ENCODE data around the gene RAB36.
A peak's percentile ranks its signal among the peaks of the same experiment; 100 is the strongest.

Gene RAB36

DNA sequence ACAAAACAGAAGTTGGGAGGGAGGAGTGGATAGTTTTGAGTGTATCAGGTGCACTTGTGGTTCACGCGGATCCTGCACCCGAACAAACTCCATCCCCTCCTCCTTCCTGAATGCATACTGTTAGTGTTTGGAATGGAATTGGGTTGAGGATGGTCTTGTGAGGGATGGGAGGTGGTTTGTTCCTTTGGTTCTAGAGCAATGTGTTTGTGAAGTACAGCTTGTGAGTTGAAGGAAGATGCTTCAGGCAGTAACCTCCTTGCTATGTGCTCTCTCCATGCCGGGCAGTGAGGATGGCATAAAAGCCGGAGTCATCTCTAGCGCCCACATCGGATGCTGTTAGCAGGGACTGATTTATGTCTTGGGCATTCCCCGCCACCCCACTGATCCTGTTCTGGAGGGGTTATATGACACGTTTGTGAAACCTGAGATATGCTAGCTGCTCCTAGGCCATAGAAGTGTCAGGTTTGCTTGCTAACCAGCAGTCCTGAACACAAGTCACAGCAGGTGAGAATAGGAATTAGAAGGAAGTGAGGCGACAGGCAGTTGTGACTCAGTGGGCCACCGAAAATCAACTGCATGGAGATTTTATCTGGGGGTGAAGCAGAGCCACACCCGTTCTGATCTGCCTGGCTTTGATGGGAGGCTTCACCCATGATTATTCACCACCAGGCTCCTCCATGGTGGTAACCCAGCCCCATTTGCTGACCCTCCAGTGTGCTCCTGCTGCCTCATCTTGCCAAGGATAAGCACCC lies 37.2 kb downstream of the RAB36 start:
- DNase-seq (ENCODE audit: low read depth): peak; percentile 20

DNA sequence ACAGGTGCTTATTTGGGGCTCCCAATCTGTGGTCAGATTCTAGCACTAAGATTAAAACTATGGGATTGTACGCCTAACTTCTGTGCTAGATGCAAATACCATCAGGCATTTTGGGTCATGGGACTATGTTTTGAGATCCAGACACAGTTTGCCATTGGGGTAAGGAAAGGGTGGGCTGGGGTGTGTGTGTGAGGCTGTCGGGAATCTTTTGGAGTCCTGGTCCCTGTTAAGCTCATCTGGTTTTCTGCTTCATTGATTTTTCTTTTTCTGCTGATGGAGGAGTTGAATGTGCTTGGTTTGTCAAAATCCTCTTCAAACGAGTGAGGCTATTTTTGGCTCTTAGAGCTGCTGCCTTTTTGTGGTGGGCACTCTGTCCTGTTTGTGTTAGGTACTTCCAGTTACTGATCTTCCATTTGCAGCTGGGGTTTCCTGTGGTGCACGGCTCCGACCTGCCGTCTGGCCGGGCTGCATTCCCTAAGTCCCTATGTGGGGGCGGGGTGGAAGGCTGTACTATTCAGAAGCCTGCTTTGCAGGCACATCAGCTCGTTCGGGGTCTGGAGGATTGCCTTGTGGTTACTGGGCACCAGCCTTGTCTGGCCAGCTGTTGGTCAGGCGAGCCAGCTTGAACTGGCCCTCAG lies 37.9 kb downstream of the RAB36 start:
- peak; percentile 62 for DNase-seq (ENCODE audit: low read depth)

DNA sequence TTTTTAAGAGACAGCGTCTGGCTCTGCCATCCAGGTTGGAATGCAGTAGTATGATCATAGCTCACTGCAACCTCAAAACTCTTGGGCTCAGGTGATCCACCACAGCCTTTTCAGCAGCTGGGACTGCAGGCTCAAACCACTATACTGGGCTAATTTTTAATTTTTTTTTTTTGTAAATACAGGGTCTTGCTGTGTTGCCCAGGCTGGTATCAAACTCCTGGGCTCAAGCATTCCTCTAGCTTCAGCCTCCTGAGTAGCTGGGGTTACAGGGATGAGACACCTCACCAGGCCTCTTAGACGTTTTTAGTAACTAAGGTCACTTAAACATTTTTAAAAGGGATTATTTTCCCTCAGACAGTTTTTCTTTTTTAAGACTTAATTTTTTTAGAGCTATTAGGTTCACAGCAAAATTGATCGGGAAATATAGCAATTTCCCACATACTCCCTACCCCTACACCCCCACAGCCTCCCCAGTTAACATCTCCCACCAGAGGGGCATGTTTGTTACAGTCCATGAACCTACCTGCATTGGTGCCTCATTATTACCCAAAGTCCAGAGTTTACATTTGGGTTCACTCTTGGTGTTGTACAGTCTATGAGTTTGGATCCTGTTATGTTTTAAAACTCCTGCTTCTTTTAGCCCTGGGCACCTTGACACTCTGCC lies 39.0 kb downstream of the RAB36 start:
- DNase-seq (ENCODE audit: low read depth): no peak

DNA sequence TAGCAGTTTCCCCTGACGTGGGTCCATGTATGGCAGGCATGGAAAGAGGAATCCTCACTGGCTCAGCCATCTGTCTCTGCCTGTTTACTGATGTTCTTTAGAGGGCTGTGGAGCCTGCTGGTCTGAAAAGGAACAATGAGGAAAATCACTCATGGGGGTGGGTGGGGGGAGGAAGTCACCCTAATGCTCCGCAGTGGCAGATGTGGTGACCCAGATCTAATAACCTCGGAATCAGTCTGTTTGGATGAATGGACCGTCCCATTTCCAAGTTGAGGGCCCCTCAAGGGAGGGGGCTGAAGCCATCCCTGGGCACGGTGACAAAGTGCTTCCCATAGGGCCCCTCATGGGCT lies 39.5 kb downstream of the RAB36 start:
- DNase-seq (ENCODE audit: low read depth): no peak

DNA sequence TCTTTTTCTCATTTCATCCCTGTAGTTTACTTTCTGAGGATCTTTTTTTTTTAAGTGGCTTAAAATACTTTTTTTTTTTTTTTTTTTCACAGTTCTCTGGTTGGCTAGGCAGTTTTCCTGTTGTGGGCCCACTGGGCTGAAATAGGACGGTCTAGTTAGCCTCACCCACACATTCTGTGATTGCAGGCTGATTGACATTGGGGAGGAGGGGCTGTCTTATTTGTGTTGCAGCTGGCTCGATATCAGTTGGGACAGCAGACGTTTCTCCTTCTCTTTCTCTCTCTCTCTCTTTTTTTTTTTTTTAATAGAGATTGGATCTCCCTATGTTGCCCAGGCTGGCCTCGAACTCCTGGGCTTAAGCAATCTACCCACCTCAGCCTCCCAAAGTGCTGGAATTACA lies 41.9 kb downstream of the RAB36 start:
- DNase-seq (ENCODE audit: low read depth): no peak

DNA sequence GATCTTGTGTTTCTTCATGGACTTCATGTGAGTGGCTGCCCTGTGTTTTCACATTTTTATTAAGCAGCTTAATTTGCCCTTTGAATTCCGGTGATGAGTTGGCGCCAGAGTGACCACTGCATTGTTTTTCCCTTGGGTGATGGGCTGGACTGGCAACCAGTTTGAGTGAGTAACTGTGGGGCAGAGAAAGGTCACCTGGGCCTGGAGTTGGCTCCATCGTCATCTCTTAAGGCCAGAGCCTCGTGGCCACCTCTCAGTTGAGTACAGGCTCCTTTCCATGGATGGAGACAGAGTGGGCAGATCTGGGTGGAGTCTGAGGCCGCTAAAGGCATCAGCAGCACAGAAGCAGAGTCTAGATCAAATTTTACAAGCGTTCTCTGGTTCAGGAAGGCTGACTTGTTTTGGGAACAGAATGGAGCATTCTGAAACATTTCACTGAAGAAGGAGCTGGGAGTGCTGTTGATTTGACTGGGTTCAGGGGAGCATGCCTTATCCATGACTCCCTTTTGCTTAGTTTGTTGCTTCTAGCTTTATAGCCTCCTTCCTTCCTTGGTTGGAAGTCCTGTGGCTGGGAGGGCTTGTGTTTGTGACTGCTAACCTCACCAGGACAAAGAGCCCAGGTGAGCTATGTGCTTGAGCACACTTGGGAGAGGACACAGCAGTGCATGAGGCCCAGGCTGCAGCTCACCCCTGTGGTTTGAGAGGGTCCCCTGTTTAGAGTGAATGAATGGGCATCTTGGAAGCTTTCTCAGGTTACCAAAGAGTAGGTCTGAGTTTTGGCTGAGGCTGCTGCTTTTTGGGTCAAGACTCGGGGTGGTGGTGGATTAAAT lies 42.8 kb downstream of the RAB36 start:
- DNase-seq (ENCODE audit: low read depth): peak; percentile 37

DNA sequence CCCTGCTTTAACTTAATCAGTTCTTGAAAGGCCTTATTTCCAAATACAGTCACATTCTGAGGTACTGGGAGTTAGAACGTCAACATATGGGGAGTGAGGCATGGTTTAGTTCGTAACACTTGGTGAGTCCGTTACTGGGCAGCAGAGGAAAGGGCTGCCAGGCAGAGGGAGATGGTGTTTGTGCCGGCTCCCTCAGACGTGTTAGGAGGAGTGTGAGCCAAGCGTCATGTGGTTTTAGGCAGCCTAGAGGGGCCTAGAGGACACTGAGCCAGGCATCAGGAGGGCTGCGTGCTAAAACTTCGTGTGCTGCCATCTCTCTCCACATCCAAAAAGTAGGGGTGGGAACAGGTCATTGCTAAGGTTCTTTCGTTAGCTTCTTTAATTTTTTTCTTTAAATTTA lies 45.2 kb downstream of the RAB36 start:
- no peak for DNase-seq (ENCODE audit: low read depth)

DNA sequence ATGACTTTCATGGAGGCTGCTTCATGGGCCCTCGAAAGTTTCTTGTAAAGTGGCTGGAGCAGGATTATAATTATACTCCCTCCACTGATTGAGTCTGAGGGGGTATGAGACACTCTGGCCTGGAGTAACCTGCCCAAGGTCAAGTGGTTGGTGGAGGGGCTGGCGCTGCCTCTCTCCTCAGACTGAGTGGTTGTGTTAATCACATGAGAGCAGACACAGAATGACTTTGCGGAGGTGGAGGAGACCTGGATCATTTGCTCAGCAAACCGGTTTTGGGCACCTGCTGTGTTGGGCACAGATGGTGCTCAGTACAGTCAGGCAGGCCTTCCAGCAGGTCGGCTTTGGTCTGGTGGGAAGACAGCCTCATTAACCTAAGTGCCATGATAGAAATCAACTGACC lies 46.9 kb downstream of the RAB36 start:
- DNase-seq (ENCODE audit: low read depth): no peak

DNA sequence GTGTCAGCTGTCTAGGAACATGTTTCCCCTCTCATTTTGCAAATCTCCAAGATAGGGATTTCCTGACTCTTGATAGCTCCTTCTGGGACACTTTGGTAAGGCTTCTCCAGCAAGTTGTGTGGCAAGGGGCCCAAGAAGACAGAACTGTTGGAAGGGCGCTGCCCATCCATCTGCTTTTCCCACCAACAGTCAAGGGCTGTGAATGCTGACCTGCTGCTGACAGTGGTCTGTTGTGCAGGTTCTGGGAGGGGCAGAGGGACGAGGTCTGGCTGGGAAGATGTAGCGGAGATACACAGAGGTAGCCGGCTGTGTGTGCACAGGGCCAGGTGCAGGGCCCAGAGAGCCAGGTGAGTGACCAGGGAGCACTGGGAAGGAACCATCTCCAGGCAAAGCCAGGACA lies 47.3 kb downstream of the RAB36 start:
- no peak for DNase-seq (ENCODE audit: low read depth)

DNA sequence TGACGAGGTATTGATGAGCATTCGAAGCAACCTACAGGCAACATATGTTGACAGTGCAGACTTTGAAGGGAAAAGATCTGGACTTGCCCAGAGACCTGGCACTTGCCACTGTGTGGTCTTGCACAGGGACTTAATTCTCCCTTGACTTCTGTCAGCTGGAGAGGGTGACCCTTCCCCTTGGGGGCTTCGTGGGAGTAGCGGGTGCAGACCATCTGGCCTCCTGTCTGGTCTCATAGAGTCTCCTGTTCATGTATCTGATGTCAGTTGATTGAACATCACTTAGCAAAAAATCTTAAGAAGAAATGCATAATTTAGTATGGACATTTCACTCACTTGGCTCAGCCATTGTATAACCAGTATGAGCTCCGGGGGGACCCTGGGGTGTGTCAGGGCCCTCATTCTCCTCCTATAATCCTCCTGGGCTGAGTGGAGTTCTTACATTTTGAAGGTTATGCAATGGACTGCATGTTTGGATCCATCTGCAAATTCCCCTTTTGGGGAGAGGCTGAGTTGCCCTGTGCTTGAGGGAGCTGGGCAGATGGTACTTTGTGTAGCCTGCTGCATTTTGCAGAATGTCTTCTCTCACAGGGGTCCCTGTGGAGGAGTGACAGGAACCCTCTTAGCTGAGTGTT lies 48.0 kb downstream of the RAB36 start:
- no peak for DNase-seq (ENCODE audit: low read depth)

DNA sequence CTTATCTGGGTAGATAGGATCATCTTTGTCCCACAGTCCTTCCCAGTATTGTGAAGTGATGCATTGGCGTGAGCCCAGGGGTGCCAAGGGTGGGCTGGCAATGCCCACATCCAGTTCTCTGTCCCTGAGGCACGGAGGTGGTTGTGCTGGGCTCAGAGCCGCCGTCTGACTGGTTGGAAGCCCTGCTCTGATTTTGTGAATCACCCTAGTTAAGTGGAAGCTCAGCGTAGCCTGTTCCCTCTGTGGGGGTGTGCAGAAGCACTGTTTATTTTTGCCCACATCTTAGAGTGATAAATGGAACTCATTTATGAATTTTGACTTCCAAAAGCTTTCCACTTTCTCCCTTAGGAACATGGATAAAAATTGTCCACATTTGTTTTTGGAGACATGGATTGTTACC lies 48.6 kb downstream of the RAB36 start:
- peak; percentile 25 for DNase-seq (ENCODE audit: low read depth)

DNA sequence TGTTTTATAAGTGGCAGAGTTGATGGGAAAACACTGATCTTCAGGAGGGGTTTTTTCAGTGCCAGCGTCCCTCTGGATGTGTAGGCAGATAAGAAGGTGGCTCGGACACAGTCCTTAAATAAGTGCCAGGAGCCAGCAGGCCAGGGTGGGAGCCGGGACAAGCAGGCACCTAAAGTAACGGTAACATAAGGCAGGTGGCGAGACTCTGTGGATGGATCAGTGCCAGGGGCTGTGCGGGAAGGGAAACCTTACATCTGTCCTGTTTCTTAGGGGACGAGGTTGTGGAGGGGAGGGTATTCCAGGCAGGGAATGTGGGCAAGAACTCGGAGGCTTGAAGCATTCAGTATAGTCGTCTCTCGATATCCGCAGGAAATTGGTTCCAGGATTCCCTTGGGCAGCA lies 50.9 kb downstream of the RAB36 start:
- no peak for DNase-seq (ENCODE audit: low read depth)

DNA sequence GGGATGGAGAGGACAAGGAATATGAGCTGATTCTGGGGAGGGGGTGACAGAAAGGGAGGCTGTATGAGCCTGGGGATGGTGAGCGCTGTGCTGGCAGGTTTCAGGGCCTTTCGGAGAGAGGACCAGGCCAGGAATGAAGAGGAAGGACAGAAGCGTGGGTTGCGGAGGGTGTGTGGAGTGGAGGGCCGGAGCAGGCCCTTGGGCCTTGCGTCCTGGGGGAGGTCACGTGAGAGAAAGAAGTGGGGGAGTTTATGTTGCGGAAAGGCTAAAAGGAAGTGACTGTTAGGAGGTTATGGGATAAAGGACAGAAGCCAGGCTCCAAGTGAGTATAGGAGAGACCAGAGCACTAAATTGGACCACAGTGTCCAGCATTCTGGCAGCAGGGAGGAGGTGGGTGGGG lies 52.6 kb downstream of the RAB36 start:
- DNase-seq (ENCODE audit: low read depth): no peak

DNA sequence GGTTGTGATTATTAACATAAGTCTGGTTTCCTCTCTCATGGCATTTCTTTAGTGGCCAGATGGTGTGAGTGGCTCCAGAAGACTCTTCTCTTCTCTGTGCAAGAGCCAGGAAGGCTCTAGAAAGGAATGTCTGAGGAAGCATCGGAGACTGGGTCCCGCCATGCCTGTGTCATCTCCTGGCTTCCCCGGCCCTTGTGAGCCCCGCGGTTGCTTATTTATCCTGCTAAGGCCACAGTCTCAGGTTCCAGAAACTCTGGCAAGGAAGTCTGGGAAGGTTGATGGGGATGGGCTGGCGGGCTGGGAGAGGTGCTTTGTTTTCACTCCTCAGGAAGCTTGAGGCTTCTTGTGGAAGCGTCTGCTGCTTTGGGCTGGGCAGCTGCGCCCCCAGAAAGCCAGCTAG lies 53.9 kb downstream of the RAB36 start:
- DNase-seq (ENCODE audit: low read depth): peak; percentile 54

DNA sequence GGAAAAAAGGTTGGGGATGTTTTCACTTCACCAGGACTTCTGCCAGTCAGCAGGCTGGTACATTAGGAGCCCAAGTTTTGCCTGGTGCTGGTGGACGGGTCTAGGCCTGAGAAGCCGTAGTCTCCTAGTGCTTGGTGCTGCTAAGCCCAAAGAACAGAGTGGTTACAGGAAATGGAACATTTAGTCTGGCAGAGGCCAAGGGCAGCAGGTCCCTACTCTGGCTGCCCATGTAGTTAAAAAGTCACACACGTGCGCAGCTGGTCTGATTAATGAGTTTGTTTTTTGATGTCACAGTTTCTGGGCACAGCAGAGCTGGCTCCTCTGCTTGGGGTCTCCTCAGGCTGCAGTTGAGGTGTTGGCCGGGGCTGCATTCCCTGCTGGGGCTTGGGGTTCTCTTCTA lies 55.6 kb downstream of the RAB36 start:
- DNase-seq (ENCODE audit: low read depth): no peak

DNA sequence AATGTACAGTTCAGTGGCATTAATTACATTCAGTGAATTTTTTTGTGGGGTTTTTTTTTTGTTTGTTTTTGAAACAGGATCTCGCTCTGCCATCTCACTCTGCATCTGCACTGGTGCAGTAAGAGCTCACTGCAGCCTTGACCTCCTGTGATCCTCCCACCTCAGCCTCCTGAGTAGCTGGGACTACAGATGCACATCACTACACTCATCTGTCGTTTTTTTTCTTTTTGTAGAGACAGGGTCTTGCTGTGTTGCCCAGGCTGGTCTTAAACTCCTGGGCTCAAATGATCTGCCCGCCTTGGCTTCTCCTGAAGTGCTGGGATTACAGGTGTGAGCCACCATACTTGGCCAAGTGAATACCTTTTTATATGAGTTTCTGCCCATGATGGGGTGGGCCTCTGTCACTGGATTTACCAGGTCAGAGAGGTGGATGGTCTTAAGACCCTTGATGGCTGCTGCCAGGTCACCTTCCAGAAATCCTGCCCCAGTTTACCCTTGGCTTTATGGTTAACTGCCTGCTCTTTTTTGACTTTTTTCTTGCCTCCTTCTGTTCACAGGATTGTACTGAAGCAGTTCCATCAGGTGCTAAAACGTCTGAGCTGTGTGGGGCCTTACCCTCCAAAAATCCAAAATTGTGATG lies 57.7 kb downstream of the RAB36 start:
- DNase-seq (ENCODE audit: low read depth): no peak

DNA sequence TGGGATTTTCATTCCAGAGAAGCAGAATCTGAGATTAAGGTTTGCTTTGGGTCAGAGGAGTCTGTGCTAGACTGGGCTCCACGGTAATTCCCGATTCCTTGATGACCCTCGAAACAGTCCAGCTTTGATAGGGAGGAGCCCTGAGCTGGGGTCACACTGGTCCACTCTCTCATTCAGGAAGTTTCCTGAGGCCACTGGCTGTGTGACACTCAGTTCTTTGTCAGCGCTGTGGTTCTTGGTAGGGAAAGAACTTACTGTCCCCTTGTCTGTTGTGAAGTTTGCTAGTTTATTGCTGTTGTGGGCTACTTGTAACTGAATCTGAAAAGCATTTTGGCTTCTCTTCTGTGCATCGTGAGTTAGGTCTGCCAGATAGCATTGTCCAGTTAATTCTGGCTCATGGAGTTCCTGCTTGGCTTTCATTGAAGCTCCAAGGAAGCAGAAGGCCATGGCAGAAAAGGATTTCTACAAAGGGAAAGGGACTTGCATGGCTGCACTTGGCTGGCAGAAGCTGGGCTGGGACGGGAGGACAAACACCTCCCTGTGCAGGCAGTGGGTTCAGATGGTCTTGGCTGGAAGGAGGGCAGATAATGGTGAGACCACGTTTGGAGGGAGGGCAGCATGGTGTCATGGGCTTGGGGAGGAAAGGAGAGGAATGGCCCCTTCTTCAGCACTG lies 58.3 kb downstream of the RAB36 start:
- DNase-seq (ENCODE audit: low read depth): no peak

DNA sequence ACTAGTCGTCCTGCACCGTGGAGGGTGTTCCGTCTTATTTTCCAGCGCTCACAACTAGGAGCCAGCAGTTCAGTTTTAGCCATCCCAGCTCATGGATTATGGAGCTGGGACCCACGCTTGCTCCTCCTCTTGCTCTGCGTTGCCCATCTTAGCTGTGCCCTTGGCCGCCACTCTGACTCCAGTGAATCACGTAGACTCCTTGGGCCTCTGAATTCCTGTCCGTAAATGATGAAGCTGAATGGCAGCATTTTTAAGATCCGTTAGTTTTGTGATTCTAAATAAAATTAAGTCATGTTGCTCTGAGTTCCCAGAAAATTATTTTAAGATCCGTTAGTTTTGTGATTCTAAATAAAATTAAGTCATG lies 58.8 kb downstream of the RAB36 start:
- DNase-seq (ENCODE audit: low read depth): no peak

DNA sequence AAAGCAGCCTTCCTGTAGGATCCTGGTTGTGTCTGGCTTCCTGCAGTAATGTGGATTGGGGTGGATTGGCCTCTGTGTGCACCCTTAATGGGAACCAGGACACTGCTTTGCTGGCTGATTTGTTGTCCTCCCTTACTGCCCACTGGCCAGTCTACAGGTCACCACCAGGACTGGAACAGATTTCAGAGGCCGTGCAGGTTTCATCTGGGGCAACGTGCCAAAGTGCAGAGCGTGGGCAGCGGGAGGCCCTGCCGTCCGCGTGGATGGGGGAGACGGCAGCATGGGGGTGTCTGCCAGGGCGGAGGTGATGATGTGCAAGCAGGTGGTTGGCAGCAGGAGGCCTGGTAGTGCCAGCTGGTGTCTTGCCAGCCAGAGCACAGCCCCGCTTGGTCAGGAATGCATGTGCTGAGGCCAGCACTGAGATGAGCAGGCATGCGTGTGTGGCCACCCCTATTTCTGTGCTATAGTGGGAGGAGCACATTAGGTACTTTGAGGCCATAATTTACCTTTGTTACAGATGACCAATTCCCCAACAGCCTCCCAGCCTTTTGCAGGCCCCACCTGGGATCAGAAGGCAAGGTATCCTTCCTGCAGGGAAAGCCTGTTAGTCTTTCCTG lies 59.4 kb downstream of the RAB36 start:
- DNase-seq (ENCODE audit: low read depth): no peak

DNA sequence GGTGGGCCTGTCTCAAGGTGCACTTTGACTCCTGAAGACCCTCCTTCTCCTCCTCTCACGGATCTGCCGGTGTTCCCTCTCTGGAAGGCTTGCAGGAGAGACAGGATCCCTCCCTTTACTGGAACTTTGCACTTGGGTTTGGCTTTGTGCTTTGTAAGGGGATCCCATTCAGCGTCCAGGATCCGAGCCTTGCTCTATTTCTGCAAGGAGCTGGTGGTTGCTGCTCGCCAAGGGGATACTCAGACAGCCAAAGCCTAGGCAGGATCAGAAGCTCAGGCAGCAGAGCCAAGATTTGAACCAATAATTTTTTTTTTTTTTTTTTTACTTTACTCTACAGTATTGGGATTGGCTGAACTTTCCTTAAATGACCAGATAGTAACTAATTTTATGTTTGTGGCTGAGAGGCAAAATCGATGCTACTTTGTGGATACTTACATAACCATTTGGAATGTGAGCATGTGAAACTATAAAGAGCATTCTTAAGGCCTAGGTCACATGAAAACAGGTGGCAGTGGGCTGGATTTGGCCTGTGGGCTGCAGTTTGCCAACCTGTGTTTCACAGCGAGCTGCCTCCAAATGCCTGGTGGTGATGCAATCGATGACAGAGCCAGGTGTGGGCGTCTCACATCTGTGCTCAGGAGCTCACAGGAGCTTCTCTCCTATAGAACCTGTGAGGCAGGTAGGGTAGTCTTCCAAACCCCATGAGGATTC lies 60.2 kb downstream of the RAB36 start:
- DNase-seq (ENCODE audit: low read depth): no peak
